Dedifferentiated amniotic fluid mesenchymal stem cell (primary cell): ENCODE results near the gene POLK.
"Not testable (repeated sequence)": the region's sequence is repeated elsewhere in the genome, so short reads cannot be mapped to it uniquely, and the experiment has no call there.

Source experiments
- DNase-seq: peaks from one replicate; pipeline ENCODE4 v3.0.0-alpha.2; 2016; ENCODE audit errors: extremely low spot score

Gene POLK

DNA sequence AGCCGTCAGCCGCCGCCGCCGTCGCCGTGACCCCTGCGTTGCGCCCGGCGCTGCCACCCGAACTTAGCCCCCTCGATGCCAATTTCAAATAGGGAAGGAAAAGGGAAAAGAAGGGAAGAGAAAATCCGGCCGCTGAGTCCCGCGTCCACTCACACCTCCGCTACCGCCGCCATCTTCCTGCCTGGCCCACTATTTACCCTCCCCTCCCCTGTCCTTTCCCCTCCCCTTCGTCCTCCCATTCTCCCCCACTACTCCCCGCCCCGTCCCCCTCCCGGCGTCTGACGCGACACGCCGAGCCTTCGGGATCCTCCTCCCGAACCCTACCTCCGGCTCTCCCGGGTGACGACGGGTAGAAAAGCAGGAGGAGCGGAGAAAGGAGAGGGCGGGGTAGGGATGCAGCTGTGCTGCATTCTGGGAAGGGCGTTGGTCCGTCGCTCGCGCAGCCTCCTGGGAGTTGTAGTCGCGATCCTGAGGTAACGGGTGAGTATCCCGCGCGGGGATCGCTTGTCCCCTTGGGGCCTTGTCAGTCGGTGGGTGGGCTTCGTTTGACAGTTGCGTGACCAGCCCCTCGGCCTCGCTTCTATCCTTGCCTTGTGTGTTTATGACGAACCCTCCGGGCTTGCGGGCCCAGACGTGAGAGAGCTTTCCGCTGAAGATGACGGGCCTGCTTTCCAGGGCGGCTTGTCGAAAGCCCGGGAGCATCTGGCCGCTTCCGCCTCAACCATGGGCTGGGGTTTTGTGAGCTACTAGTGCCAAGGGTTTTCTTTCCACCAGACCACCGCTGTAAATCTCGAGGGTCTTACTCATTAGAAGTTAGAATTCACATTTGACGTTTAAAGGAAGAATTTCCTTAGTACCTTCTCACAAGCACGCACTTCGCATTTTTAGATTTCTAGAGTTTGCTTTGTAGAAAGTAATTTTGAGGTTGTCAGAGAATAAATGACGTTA is at the start of gene POLK, which contains the start of gene CERT1:
TSS of gene POLK (plus strand) at position 457 of the 948 bp plus-strand sequence.
TSS of gene CERT1 (minus strand) at position 195 of the 948 bp plus-strand sequence. CDS start 422 bp downstream, outside the sequence.
- DNase-seq: peak; percentile 99

DNA sequence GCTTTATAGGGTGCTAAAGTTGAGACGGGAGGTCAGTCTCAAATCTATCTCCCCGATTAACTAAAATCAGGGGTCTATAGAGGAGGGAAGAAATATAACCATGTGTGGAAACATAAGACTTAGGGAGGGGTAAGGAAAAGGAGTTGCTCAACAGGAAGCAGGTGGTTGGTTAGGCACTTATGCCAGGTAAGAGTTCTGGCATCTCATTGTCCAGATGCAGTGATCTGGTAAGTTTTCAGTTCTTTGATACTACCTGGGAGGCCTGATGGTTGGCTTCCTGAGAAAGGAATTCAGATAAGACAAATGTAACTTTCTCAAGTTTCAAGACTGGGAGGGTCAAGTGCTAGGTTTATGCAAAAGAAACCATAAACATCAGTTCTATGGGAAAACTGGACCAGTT is 48.0 kb upstream of the POLK start:
- no peak for DNase-seq

DNA sequence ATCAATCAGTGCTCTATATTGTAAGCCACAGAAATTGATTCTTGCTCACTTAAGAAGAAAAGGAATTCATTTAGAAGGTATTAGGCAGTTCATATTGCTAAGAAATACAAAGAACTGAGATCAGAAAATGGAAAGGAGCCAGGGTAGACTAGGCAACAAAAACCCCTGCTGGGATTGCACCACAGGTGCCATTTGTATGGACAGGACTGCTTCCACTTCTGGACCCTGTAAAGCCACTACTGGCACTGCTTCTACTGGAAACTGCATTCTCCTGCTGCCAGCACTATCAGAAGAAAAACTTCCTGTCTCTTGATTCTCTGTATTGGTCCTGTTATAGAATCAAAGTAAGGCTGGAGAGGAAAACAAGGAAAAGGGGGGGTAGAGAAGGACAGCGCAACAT is 46.2 kb upstream of the POLK start:
- DNase-seq: no peak

DNA sequence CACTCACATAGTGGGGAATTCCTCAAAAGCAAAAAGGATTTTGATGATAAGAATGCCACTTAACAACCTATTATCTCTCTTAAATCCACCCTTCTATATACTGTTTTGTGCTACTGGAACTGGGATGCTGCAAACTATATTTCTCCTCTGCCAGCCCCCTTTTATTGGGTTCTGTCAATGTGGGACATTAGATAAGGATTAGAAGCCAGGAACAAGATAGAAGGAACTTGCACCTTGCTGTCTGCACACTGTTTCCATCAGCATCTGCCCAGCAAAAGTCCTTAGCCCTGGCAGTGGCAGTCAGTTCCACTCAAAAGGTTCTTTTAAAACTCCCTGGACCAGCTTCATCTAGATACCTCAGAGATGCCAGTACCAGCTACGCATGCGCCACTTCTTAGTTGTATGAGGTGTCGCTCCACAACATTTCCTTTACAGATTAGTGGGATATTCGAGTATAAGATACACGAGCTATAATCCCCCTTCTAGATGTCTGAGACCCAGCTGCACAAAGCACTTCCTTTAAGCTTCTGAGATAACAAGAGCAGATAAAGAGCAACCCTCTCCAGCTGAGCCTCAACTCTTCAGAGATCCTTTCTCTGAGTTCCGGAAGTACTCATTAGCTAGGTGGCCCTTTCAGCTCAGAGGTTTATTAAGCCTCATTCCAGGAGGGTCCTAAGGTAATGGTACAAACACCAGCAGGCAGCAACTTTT is 45.5 kb upstream of the POLK start:
- no peak for DNase-seq

DNA sequence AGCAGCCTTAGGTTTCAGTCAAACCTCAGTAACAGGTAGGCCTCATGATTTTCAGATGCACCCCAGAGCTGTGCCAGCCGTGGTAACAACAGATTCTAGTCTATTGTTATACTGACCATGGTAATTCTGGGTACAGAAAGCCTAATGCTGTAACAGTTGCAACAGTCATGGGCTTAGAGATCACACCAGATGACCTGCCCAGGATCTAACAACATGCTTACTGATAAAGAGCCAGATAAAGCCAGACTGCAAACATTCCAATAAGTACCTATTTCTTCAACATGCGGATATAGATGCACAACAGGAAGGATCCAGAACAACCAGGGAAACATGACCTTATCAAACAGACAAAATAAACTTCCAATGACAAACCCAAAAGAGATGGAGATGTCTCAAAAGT is 43.1 kb upstream of the POLK start:
- DNase-seq: no peak

DNA sequence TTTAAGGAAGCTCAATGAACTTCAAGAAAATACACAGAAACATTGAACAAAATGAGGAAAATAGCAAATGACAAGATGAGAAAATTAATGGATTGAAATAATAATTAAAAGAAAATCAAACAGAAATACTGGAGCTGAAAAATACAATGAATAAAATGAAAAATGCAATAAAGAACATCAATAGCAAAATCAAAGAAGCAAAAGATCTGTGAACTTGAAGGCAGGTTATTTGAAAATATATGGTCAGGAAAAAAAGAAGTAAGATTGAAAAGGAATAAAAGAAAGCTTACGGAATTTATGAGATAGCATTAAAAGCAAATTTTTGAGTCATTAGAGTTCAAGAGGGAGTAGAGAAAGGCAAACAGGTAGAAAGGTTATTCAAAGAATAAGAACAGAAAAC is 42.7 kb upstream of the POLK start:
- DNase-seq: no peak

DNA sequence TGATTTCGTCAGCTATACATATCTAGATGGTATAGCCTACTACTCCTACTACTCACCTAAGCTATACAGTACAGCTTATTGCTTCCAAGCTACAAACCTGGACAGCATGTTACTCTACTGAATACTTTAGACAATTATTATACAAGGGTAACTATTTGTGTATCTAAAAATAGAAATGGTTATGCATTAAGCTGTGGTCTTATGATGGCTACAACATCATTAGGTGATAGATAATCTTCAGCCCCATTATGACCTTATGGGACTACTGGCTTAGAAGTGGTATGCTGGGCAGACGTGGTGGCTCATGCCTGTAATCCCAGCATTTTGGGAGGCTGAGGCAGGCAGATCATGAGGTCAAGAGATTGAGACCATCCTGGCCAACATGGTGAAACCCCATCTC is 40.5 kb upstream of the POLK start:
- no peak for DNase-seq

DNA sequence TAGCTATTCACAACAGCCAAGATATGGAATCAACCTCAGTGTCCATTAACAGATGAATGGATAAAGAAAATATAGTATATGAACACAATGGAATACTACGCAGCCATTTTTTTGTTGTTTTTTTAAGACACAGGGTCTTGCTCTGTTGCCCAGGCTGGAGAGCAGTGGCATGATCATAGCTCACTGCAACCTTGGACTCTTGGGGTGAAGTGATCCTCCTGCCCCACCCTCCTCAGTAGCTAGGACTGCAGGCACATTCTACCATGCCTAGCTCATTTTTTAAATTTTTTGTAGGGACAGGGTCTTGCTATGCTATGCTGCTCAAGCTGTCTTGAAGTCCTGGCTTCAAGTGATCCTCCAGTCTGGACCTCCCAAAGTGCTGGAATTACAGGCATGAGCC is 38.7 kb upstream of the POLK start:
- no peak for DNase-seq

DNA sequence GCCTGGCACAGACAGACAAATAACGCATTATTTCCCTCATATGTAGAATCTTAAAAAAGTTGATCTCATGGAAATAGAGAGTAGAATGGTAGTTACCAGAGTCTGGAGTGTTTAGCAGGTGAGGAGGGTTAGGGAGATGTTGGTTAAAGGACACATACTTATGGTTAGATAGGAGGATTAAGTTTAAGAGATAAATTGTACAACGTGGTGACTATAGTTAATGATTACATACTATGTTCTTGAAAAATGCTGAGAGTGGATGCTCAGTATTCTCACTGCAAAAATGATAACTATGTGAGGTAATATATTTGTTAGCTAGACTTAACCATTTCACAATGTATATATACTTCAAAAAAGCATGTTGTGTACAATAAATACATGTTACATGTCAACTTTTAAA is 38.2 kb upstream of the POLK start:
- no peak for DNase-seq

DNA sequence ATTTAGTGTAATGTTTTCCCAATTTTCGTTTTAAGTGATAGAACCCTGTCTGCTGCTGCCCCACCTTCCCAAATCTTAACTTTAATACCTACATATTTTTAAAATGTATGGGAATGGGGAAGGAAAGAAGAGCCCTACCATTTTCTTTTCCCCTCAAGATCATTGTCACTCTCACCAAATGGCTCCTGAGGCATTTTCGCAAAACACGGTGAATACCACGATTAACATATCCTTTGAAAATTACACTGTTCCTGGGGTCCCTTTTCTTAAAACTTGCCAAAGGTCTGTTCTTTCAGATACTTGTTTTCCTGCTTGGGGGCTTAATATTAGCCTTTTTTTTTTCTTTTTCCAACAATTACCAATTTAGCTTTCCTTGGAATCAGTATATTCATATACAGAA is 36.3 kb upstream of the POLK start:
- DNase-seq: no peak

DNA sequence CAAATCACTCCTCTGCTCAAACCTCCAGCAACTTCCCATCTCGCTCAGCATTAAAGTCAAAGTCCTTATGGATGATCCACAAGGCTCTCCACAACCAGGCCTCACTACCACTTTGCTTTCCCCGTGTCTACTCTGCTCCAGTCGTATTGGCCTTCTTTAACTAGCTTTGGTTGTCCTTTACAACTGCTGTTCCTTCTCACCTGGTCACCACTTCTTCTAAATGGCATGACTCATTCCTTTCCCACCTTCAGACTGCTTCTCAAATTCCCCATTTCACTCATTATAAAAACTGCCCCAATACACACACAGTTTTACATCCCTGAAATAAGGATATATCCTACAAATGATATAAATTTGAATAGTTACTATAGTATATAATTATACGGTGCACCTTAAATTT is 30.7 kb upstream of the POLK start:
- no peak for DNase-seq

DNA sequence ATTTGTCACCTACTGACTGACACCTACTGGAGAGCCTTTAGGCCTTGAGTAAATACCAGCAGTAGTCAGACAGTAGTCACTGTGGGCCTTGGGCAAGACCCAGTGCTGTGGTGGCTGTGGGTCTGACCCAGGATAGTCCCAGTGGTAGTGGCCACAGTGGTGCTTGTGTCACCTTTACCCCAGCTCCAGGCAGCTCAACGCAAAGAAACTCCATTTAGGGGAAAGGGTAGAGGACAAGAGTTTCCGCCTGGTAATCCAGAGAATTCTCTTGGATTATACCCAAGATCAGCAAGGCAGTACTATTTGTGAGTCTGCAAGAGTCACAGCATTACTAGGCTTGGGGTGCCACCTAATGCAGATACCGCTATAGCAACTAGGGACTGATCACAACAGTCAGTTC is 29.2 kb upstream of the POLK start:
- no peak for DNase-seq

DNA sequence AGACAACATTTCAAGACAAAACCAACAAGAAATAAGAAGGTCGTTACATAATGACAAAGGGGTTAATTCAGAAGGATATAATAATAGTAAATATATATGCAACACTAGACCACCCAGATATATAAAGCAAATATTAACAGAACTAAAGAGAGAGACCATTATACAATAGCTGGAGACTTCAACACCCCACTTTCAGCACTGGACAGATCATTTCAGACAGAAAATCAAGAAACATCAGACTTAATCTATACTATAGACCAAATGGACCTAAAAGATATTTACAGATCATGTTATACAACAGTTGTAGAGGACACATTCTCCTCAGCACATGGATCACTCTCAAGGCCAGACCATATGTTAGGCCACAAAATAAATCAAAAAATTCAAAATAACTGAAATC is 27.1 kb upstream of the POLK start:
- DNase-seq: no peak

DNA sequence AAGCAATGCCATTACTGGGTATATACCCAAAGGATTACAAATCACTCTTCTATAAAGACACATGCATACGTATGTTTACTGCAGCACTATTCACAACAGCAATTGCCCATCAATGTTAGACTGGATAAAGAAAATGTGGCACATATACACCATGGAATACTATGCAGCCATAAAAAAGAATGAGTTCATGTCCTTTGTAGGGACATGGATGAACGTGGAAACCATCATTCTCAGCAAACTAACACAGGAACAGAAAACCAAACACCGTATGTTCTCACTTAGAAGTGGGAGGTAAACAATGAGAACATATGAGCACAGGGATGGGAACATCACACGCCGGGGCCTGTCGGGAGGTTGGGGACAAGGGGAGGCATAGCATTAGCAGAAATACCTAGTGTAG is 21.8 kb upstream of the POLK start:
- not testable (repeated sequence) for DNase-seq

DNA sequence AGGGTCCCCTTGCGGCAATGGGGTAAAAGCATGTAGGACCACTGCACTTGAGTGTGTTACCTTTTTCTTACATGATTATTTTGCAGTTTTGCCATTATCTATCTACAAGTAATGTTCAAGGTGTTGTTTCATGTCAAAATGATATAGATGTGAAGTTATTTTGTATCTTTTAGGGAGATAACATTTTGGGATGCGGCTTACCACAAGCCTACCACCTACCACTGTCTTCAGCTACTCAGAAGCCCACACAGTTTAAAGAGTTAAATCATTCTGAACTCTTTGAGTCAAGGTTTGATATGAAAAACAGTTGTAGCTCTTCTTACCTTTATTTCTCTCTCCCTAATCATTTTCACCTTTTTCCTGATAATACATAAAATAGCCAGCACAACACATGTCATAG is 20.1 kb upstream of the POLK start:
- DNase-seq: no peak

DNA sequence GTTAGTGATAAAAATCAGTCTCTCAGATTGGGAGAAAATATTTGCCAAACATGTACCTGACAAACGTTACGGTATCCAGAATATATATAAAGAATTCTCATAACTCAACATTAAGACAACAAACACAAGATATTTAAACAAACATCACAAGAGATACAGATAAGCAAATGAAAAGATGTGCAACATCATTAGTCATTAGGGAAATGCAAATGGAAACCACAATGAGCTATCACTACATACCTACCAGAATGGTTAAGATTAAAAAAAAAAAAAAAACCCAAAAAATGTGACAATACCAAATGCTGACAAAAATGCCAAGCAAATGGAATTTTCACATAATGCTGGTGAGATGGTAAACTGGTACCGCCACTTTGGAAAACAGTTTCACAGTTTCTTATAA is 15.7 kb upstream of the POLK start:
- no peak for DNase-seq

DNA sequence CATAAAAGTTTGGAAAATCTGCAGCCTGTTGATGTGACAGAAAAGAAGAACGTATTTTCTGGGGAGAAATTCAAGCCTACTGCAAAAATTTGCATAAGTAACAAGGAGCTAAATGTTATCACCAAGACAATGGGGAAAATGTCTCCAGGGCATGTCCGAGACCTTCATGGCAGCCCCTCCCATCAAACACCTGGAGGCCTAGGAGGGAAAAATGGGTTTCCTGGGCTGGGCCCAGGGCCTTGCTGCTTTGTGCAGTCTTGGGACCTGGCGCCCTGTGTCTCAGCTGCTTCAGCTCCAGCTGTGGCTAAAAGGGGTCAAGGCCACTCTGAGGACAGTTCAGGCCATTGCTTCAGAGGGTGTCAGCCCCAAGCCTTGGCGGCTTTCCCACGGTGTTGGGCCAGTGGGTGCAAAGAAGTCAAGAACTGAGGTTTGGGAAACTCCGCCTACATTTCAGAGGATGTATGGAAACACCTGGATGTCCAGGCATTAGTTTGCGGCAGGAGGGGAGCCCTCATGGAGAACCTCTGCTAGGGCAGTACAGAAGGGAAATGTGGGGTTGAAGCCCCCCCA is 13.4 kb upstream of the POLK start:
- DNase-seq: no peak

DNA sequence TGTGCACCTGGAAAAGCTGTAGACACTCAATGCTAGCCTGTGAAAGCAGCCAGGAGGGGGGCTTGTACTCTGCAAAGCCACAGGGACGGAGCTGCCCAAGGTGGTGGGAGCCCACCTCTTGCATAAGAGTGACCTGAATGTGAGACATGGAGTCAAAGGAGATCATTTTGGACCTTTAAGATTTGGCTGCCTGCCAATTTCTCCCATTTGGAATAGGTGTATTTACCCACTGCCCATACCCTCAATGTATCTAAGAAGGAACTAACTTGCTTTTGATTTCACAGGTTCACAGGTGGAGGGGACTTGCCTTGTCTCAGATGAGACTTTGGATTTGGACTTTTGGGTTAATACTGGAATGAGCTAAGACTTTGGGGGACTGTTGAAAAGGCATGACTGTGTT is 12.8 kb upstream of the POLK start:
- DNase-seq: not testable (repeated sequence)

DNA sequence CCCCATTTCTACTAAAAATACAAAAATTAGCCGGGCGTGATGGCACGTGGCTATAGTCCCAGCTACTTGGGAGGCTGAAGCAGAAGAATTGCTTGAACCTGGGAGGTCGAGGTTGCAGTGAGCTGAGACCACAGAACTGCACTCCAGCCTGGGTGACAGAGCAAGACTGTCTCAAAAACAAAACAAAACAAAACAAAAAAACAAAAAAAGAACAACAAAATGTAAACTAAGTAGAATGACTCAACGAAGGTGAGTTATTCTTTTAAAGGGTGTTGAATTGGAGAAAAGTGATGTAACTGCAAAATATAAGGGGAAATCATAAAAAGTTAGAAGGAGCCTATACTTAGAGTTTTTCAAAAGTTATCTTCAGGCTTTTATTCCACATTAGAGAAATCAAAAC is 6.6 kb upstream of the POLK start:
- not testable (repeated sequence) for DNase-seq

DNA sequence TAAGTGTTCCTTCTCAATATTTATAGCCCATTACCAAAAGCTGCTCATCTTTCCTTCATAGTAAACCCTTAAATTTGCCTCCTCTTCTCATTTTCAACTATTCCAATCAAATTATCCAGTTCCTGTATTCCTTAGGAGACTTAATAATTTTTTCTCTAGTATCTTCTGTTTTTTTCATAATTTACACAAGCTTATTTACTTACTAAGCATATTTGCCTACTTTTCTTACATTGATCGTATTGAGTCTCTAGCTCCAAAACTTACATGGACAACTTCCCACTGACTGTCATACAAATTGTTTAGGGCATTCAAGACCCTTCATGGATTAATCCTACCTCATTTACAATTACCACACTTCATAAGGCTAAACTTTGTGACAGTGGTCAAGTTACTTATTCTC is 3.9 kb upstream of the POLK start:
- DNase-seq: no peak

DNA sequence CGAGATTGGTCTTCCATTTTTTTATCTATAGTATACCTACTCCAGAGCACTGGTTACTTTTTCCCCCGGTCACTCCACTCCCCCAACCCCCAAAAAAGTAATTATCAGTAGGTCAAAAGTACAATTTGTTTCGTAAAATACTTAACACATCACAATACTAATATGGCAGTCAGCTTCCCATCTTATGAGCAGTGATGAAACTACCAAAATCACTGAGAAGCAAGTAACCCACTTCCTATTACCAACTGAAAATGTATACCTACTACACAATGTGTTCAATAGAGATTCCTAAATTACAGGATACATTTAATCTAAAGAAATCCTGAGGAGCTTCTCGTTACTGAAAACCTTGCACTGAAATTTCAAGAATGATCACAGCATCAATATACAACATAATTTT is 2.1 kb upstream of the POLK start:
- no peak for DNase-seq

DNA sequence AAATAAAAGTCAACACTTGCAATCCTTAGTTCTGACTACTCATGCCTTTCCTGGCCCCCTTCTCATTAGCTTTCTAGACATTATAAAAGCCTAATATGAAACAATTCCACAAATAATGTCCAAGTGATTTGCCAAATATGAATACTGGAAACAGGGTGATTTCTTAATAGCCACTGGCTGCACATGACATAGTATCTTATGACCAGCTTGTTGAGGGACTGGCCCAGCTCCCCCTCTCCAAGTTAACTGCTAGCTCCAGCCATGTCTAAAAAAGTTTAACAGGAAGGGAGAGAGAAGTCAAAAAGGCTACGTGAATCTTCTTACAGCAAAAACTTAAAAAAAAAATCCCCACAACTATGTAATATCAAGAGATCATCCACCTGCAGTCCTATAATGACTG is 1.7 kb upstream of the POLK start:
- peak; percentile 50 for DNase-seq

DNA sequence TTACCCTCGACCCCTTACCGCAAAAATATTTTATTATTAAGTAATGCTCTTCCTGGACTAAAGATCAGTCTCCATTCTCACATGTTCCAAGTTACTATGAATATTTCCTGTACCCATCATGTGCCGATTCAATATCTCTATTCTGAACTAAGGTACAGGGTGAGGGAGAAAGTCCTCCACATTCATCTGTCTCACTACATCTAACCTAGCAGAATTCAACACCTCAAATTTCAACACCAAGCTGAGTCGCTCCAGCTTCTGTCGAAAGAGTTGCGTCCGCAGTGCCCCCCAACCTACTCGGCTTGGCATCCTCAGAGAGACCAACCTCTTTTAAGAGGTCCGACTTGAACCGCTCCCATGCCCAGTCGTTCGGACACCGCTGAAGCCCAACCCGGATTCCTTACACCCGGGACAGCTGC is 1.3 kb upstream of the POLK start:
- DNase-seq: peak; percentile 40
